ENCODE measurements around the gene STXBP1.

The STXBP1 gene

DNA sequence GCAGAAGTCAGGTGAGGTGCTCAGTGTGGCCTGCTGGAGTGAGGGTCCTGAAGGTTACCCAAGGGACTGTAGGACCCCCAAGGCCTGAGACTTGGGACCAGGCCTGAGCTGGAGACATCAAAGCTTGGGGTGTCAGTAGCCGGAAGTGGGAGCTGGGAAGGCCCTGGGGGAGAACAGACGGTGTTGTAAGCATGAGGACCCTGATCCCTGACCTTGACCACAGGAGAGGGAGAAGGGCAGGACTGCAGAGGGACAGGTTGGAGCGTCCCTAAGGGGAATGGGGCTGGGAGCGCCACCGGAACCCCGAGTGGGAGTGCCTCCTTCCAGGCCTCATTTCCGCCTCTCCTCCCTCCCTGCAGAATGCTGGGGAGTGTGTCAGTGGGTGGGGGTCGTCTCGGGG lies 104.3 kb downstream of the STXBP1 start:
- no peak for DNase-seq

DNA sequence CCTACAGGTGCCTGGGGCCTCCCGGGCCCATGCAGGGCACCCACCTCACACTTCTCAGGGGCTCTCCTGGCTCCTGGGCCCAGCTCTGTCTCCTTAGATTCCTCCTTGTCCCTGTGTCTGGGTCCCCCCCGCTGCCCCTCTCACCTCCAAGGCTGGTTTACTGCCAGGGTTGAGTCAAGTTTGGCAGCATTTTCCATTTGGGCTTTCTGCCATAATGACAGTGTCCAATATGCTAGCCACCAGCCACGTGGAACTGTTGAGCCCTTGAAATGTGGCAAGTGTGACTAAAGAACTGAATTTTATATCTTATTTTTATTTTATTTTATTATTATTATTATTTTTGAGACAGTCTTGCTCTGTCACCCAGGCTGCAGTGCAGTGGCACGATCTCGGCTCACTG lies 105.7 kb downstream of the STXBP1 start:
- DNase-seq = no peak

DNA sequence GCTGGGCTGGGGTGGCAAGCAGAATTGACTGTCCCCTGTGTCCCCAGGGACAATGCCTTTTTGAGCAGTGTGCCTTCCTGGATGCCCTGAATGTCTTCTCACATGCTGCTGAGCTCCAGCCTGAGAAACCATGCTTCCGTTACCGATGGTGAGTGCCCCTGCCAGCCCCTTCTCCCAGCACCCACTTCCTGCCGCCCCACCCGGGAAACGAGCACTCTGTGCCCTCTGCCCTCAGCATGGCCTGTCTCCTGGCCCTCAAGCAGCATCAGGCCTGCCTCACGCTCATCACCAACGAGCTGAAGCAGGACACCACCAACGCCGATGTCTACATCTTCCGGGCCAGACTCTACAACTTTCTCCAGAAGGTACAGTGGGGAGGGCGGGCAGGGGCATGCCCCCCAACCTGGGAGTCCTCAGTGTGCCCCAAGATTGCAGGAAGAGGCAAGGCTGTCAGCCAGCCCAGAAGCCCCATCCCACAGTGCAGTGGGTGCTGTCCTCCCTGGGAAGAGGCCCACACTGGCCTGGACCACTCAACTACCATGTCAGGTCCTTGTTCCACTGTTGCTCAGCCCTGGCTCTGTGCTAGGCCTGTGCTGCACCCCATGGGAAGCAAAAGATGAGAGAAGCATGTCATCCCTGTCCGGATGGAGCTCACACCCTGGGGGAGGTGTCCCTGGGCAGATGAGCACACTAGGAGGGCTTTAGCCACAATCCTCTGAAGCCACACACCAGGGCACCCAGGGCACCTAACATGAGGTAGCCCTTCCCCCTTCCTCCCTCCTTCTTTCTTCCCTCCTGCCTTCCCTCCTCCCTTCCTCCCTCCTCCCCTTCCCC lies 108.2 kb downstream of the STXBP1 start:
- DNase-seq = no peak

DNA sequence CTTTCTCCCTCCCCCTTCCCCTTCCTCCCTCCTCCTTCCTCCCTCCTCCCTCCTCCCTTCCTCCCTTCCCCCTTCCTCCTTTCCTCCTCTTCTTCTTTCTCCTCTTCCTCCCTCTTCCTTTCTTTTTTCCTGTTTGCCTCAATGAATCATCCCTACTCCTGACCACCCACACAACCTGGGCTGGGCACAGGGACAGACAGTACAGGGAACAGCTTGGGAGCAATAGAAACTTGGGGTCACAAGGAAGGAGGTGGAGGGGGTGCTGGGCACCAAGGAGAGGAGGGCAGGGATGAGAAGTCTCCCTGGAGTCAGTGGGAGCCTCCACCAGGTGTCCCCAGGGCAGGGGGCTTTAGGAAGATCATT lies 108.8 kb downstream of the STXBP1 start:
- no peak for DNase-seq

DNA sequence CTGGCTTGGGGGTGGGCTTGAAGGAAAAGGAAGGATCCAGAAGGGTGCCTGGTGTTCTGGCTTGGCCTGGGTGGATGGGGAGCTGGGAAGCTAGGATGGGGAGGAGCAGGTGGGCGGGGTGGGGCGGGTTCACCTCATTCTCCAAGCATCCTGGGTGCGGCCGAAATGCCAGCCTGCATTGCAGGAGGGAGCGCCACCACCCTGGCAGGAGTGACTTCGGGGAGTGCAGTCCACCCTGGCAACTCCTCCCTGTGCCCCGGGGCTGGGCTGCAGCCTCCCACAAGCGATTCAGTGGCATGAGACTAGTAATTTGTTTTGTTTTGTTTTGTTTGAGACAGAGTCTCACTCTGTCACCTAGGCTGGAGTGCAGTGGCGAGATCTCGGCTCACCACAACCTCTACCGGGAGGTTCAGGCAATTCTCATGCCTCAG lies 109.3 kb downstream of the STXBP1 start:
- no peak for DNase-seq

DNA sequence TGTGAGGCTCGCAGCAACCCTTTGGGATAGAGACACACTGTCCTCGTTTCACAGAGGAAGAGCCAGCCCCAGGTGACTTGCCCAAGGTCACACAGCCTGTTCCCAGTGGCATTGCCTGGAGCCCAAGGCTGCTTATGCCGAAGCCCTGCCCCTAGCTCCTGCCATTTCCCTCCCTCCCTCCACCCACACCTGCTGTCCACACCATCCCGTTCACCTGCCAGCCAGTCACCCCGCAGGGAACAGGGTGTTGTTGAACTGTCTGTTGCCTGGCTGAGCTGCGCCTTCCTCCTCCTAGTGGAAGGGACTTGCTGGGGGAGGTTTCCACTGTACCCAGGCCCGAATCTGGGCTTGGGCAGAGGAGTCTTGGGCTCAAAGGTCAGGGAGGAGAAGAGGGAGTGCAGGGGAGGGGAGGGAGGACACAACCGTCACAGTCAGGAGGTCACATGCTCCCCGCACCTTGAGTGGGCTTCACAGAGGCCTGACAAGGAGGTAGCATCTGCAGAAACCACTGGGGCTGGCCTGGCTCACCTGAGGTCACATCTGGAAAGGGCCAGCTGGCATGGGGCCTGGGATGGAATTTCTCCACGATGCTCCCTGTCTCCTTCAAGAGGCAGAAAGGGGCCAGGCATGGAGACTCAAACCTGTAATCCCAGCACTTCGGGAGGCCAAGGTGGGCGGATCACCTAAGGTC lies 110.1 kb downstream of the STXBP1 start:
- no peak for DNase-seq

DNA sequence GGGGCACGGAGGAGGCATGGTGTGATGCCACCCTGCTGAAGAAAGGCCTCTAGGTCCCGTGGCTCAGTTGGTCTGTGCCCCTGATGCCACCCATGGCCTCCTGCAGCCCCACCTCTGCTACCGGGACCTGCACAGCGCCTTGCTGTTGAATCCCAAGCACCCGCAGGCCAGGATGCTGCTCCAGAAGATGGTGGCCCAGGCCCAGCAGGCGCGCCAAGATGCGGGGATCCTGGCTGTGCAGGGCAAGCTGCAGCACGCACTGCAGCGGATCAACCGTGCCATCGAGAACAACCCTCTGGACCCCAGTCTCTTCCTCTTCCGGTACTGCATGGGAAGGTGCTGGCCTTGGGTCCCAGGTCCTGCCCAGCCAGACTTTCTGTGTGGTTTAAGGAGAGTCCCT lies 110.9 kb downstream of the STXBP1 start:
- no peak for DNase-seq

DNA sequence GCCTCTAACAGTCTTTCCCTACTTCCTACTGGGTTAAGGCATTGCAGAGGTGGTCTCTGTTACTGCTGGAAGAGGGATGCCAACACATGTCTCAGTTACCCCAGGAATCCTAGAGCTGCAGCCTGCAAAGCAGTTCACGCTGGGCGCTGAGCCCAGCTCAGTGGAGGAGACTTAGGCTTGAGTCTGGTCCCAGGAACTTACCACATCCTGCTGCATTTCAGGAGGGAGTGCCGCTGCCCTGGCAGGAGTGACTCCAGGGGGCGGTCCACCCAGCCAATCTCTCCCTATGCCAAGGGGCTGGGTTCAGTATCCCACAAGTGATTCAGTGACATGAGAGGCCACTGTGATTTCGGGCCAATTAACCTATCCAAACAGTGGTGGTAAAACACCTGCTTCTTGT lies 111.4 kb downstream of the STXBP1 start:
- DNase-seq = peak; percentile 76

DNA sequence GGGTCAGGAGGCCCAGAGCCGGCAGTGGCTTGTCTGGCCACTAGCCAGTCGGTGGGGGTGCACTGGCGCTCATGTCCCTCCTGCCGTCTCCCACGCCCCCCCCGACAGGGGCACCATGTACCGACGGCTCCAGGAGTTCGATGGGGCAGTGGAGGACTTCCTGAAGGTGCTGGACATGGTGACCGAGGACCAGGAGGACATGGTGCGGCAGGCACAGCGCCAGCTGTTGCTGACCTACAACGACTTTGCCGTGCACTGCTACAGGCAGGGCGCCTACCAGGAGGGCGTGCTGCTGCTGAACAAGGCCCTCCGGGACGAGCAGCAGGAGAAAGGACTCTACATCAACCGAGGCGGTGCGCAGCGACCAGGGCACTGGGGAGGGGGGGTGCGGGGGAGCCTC lies 111.9 kb downstream of the STXBP1 start:
- no peak for DNase-seq

DNA sequence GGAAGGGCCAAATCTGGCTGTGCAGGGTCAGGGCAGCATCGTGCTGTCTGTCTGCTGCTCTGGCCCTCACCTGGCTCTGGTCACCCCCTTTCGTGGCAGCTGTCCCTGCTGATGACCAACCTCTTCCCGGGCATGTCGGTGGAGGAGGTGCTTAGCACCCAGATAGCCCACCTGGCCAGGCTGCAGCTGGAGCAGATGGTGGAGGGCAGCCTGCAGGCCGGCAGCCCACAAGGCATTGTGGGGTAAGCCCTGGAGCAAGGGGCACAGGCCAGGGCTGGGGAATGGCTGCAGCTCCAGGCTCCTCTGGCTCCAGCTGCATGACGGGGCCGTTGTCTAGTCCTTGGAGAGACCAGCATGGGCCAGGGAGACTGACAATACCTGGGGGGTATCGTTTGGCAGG lies 114.8 kb downstream of the STXBP1 start:
- no peak for DNase-seq

DNA sequence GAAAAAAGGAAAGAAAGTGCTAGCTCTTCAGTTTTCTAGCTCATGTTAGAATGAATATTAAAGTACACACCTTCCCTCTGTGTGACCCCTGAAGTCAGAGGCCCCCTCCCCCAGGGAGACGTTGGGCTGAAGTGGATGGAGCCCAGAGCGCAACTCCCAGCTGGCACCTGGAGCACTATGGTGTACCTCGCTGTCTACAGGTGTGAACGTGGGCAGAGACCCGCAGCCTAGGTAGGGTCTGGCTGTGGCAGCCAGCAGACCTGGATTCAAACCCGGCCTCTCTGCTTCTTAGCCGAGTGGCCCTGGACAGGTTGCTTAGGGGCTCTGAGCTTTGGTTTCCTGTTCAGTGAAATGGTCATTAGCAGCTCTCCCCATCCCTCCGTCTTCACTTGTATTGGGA lies 116.7 kb downstream of the STXBP1 start:
- no peak for DNase-seq

DNA sequence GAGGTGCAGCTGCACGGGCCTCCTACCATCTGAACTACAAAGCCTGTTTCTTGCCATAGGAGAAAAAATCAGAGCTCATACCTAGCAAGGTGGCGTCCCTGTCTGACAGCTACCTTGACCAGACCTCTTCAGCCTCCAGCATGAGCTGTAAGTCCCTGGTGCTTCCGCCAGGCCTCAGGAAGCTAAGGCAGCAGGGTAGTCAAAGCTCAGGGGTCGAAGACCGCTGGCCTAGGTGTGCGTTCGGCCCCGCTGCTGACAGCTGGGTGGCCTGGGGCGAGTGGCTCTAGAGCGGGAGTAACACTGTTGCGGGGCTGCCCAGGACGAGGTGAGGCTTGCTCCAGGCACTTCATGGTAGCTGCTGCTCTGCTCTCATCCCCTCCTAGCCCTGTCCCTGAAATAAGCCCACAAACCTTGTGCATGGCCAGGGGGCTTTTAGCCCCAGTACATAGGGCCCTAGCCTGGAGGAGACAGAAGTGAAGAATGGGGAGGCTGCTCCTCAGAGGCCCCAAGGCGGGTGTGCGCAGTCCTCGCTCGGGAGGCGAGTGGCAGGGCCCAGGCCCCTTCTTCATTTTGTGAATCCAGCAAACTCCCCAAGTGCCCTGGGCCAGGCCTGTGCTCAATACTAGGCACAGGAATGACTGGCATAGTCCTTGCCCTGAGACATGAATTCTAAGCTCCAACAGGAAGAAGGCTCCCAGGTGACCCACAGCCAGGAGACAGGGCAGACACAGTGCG lies 117.6 kb downstream of the STXBP1 start:
- no peak for DNase-seq

DNA sequence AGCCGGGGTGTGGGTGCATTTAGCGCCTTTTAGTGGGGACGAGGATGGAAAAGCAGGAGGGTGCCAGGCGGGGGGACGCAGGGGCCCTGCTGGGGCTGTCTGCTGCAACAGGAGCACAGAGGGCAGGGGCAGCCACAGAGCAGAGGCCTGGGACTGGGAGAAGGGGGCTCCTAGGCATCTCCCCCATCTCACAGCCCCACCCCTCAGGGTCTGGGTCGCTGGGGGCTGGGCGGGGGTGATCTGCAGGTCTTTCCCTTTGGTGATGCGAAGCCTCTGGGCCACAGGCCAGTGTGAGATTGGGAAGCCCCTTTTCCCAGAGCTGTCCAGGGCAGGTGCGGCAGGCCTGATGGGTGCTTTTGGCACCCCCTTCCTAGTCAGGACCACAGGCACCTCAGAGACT lies 118.2 kb downstream of the STXBP1 start:
- DNase-seq = no peak

DNA sequence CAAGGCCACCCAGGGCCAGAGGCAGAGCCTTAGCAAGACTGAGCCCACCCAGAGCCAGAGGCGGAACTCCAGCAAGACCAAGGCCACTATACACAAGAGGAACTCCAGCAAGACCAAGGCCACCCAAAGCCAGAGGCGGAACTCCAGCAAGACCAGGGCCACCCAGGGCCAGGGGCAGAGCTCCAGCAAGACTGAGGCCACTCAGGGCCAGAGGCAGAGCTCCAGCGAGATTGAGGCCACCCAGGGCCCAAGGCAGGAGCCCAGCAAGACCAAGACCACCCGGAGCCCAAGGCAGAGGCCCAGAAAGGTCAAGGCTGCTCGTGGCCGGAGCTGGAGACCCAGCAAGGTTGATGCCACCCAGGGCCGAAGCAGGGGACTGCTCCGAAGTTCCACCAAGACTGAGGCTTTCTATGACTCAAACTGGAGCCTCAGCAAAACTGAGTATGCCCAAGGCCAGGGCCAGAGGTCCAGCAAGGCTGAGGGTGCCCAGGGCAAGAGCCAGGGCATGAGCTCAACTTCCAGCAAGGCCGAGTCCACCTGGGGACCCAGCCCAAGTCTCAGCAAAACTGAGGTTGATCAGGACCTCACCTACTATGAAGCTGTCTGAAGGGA lies 118.8 kb downstream of the STXBP1 start:
- DNase-seq = no peak

DNA sequence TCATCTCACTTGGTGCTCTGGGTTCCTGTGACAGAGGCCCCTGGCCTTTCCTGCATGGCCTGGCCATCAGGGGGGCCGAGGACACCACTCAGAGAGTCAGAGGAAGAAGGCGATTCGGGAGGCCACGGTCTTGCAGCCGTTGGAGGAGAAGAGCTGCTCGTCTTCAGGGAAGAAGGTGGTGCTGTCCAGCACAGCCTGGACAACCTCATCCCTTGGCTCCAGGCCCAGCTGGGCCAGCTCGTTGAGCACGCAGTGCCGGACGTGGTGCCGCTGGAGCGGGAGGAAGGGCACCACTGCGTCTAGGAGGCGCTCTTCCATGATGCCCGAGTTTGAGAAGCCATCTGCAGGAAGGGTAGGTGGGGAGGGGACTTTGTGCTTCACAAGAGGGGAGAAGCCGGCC lies 119.9 kb downstream of the STXBP1 start:
- DNase-seq = no peak

DNA sequence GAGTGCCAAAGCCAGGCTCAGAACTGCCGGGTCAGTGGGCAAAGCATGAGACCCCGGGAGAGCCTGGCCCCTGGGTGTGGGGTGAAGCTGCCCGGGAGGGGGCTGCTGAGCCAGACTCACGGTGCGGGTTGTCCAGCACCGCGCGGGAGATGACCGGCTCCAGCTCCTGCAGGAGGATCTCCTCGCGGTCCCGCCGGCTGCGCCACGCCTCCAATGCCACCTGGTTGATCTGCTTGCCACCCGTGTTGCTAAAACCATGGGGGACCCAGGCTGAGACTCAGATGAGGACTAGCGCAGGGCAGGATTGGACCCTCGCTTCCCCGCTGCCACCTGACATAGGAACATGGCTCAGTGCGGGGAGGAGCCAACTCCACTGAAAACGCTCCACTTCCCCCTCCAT lies 120.4 kb downstream of the STXBP1 start:
- no peak for DNase-seq

DNA sequence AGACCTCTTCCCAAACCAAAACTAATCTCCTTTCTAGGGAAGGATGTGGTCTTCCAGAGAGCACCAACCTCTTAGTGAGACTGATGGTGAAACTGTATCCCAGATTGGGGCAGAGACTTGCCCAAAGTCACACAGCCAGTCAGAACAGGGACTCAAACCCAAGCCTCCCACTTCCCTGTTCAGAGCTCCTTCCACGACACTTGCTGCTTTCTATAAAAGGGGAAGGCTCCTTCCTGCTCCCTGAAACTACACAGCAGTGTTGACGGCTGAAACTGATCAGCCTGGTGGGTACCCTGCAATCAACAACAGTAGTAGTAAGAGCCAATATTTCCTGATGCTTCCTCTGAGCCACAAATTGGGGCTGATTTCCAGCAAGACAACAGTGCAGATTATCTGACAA lies 121.5 kb downstream of the STXBP1 start:
- no peak for DNase-seq

DNA sequence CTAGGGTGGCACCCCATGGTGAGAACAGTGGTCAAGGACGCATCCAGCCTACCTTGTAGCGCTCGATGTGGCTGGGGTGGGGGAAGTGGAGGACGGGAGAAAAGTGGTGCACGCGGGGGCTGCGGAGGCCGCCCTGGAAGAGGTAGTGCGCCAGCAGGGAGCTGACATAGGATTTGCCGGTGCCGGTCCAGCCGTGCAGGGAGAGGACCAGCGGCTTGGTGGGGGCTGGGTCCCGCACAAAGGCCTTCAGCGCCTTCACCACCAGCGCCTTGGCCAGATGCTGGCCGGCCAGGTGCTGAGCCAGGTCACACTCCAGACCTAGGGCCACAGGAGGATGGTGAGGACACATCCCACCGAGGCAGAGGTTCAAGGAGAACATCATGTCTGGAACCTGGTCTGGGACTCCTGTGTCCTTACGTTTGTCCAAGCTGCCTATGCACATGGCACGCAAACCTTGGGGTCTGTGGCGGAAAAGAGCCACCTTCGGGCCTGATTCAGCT lies 122.2 kb downstream of the STXBP1 start:
- DNase-seq = no peak

DNA sequence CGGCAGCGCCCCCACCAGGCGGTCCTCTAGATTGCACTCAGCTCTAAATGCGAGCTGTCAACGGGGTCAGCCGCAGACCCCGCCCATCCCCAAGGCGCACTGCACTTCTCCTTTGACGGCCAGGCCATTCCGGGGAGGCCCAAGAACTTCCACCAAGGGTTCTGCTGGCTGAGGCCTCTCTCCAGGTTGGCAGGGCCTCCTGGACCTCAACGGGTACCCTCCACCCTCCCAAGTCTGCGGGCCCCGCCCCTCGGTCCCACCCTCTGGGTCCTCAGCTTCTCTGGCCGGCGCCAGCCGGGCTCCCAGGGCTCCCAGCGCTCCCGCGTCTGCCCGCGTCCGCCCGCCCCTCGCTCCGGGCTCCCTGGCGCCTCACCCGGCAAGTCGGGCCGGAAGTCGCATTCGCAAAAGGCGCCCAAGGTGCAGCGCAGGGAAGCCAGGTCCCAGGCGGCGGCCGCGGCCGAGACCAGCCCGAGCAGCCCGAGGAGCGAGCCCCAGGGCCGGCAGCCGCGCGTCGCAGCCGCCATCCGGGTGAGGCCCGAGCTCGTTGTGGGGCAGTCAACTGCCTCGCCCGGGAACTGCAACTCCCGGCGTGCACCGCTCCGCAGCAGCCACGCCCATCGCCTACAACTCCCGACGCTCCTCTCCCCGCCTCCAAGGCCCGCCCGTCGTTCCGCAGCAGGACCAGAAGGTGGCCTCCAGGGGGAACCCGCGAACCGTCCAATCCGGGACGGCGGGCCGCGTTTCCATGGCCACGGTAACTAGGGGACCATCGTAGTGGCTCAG lies 122.9 kb downstream of the STXBP1 start, which contains the start of gene TOR2A:
TOR2A (minus strand) TSS at position 548 of the 783 bp plus-strand sequence; CDS start at position 524, 24 bp downstream.
- DNase-seq = peak; percentile 90

DNA sequence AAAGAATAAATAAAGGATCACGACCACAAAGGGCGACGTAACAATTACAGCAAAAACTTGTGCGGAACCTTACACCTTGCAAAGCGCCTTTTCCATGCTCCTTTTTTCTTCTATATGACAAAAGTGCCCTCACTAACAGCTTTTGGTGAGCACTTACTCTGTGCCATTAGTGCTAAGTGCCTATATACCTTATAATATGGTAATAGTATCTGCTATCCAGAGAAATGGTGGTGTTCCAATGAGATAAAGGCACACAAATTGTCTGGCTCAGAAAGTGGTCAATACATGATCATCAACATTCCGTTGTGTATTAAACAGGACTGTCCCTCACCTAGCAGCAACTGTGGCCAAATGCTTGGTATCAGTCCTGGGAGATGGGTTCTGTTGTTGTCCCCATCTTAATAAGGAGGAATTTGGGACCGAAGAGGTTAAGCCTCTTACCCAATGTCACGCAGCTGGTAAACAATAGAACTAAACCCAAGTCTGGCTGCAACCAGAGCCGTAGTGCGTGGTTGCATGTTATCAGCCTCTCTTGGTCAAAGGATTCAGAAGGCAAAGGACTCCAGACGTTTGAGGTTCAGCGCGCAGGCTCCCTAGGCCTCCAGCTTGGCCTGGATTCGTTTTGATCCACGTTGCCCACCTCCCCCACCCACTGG lies 123.6 kb downstream of the STXBP1 start:
- no peak for DNase-seq

DNA sequence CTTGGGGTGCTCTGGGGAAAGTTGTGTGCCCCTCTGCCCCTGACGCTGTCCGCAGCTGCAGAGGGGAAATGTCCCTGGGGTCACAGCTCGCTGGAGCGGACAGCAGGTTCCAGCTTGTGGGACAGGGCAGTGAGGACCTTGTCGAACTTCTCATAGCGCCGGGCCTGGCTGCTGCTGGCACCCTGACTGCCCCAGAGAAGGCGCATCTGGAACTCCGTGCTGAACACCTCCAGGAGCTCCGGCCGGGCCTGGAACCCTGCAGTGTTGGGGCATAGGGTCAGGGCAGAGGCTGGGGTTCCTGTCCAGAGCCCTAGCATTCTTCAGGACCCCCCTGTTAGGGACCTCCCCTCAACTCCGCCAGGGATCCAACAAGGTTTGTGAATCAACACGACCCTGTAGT lies 126.6 kb downstream of the STXBP1 start:
- no peak for DNase-seq
